Vagina (tissue), 2 donors: ENCODE results near the gene PTER.

Experiments
- POLR2A ChIP-seq, 2 donors: fragments of 450-650 bp; IDR thresholded peaks; one replicate each; pipeline ENCODE4 v1.6.1; 2017; ENCODE audit warnings: antibody characterized with exemption in 2 of 2, mild to moderate bottlenecking in 2 of 2, moderate library complexity in 2 of 2
- POLR2AphosphoS5 ChIP-seq, 2 donors: sonication (generic); formaldehyde crosslinking; IDR thresholded peaks; one replicate each; pipeline ENCODE4 v1.9.0; 2017; ENCODE audit warnings: antibody characterized with exemption in 2 of 2, mild to moderate bottlenecking in 2 of 2, low read depth in 1 of 2; ENCODE audit not compliant: insufficient read depth in 1 of 2
- TF ChIP-seq, protein P1 (sequence below), 3 experiments: fragments of 450-650 bp in 2 of 3; fragments of 200-600 bp in 1 of 3; sonication (generic) in 1 of 3; IDR thresholded peaks; one replicate each; pipeline ENCODE4 v1.5.1; 2017 to 2019; ENCODE audit warnings: antibody characterized with exemption in 3 of 3, mild to moderate bottlenecking in 2 of 3, moderate library complexity in 2 of 3

DNA sequence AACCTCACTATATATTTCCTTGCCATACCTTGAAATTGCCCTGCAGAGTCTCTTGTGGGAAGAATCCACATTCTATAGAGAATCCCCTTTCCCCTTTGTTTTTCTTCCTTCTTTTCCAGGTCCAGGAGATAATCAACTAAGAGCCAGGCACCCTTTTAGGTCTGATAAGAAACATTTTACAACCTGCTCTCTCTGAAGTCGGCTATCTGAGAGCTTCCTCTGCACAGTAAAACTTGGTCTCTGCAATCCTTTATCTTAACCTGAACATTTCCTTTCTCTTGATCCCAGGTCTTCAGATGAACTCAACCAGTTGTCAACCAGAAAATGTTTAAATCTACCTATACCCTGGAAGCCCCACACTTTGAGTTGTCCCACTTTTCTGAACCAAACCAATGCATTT is 19.5 kb upstream of the PTER start:
- TF ChIP-seq, protein P1, sequence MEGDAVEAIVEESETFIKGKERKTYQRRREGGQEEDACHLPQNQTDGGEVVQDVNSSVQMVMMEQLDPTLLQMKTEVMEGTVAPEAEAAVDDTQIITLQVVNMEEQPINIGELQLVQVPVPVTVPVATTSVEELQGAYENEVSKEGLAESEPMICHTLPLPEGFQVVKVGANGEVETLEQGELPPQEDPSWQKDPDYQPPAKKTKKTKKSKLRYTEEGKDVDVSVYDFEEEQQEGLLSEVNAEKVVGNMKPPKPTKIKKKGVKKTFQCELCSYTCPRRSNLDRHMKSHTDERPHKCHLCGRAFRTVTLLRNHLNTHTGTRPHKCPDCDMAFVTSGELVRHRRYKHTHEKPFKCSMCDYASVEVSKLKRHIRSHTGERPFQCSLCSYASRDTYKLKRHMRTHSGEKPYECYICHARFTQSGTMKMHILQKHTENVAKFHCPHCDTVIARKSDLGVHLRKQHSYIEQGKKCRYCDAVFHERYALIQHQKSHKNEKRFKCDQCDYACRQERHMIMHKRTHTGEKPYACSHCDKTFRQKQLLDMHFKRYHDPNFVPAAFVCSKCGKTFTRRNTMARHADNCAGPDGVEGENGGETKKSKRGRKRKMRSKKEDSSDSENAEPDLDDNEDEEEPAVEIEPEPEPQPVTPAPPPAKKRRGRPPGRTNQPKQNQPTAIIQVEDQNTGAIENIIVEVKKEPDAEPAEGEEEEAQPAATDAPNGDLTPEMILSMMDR (IDR thresholded peaks at IDR 0.05) = no peak
- no peak for TF ChIP-seq POLR2A (IDR thresholded peaks at IDR 0.05)
- no peak for TF ChIP-seq POLR2AphosphoS5 (IDR thresholded peaks at IDR 0.05; ENCODE audit: insufficient read depth in 1 of 2, low read depth in 1 of 2)
